GM19025 (cell line): ENCODE results near the gene NCAPG2.

Experiments used
- ATAC-seq: cut with Tn5 transposase; IDR thresholded peaks from one replicate; pipeline ENCODE4 v1.9.1; 2021; ENCODE audit warnings: mild to moderate bottlenecking, low read depth, moderate library complexity; ENCODE audit not compliant: unreplicated experiment

NCAPG2 gene

DNA sequence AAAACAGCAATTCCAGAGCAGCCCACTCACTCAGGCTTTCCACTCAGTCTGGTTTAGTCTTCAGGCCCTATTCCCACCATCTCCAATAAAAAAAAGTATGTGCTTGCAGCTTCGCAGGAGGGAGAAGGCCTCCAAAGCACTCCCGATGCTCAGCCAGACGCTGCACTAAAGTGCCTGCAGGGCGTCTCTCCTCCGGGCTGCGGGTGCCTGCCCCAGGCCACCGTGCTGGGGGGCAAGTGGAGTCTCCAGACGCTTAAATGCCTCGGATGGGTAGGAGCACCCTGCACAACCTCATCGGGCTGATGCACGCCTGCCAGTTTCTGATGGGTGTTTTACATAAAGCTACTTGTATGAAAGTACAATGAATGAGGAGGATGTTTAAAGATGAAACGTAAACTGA lies 31.3 kb upstream of the NCAPG2 start:
- no peak for ATAC-seq

DNA sequence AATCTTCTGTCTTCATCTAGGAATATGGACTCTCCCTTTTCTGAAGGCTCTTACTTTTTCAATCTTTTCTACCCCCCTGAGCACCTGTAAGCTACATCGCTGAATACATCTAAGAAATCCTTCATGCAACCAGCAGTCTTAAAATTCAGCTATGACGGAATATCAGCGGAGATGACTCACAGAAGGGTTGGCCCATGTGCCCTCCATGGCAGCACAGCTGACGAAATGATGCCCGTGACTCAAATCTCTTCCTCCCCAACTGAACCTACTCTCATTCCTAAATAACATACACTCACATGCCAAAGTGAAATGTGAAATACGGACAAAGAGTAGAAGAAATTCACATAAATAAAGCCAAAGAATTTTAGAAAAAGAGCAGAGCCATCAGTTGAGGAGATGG lies 30.3 kb upstream of the NCAPG2 start:
- no peak for ATAC-seq

DNA sequence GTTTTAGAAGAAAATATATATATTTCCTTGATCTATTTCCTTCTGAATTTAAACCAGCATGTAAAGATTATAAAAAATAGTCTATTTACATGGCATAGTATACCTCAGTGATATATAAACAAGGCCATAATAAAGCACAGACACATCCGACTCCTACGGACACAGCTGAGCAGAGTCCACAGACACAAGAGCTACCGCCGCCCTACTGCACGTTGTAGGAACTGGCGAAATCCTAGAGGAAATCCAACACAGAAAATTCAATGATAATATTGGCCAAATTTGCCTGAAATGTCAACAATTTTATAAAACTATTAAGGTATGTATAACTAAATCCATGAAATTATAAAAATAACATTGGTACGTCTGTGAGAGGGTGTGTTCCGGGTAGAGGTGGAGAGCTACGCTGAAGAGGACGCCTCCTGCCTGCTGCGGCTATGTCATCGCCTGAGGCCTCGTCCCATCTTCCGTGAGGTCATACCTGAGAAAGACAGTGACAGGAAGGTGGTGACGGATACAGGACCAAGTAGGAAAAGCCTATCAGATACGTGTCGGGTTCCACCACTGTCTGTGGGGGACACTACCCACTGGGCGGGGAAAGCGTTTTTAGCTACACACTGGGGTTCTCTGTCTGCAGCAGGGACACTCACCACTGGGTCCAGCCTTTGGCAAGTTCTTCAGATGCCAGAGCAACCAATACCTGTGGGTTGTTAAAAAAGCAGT lies 29.3 kb upstream of the NCAPG2 start:
- no peak for ATAC-seq

- no peak for ATAC-seq
Observed at GRCh38 chr7:158733220-158733519, 28.6 kb upstream of the NCAPG2 start.

GRCh38 chr7:158732494-158733219 lies 28.1 kb upstream of the NCAPG2 start:
- ATAC-seq: no peak

- no peak for ATAC-seq
Observed at GRCh38 chr7:158731761-158732160, 27.2 kb upstream of the NCAPG2 start.

GRCh38 chr7:158730383-158731346 lies 26.1 kb upstream of the NCAPG2 start:
- no peak for ATAC-seq

DNA sequence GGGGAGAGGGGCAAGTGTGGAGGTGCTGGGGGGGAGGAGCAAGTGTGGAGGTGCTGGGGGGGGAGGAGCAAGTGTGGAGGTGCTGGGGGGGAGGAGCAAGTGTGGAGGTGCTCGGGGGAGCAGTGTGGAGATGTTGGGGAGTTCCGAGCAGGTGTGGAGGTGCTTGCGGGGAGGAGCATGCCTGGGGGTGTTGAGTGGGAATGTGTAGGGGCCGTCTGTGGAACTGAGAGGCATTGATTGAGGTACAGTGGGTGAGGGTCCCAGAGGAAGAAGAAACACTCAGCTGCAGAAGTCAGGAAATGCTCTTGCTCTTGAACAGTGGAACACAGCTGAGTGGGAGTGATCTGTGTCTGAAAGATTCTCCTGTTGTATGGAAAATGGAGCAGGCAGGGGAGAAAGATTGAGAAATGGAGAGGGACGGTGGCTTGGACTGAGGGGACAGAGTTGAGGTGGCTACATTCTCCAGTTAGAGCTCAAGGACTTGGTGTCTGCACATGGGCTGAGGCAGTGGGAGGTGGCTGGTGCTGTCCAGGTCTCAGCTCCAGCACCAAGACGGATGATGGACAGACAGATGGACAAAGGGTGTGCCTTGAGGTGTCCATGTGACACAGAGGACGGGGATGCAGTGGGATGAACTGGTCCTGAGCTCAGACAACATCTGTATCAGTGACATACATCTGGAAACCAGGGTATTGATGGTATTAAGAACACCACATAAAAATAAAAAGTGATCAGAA lies 25.2 kb upstream of the NCAPG2 start:
- ATAC-seq: no peak

- no peak for ATAC-seq
Observed at GRCh38 chr7:158728911-158729645, 24.5 kb upstream of the NCAPG2 start.

- no peak for ATAC-seq
Observed at GRCh38 chr7:158727690-158728089, 23.1 kb upstream of the NCAPG2 start.

DNA sequence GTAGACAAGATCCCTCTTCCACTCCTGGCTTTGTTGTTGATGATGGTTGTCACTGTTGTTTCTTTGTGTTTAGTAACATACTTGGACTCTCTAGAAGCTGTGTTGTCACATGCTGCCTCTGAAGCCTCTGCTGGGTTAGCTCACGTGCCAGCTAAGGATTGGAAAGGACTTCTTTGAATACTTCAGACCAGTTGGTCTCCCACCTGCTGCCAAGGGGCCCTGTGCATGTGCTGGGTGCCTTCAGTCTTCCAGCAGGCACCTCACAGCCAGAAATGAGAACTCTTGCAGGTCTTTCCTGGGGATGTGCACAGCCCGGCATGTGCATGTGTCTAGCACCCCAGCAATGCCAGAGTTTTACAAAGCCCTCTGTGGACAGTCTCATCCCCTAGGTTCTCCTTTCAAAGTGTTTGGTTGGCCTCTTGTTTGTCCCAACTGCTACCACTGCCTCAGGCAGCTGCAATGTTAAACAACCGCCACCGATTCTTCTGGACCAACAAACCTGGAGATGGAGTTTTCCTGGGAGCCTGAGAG lies 21.7 kb upstream of the NCAPG2 start:
- no peak for ATAC-seq

- ATAC-seq: no peak
Observed at GRCh38 chr7:158725506-158725800, 20.8 kb upstream of the NCAPG2 start.

- ATAC-seq: no peak
Observed at GRCh38 chr7:158724658-158725505, 20.3 kb upstream of the NCAPG2 start.

DNA sequence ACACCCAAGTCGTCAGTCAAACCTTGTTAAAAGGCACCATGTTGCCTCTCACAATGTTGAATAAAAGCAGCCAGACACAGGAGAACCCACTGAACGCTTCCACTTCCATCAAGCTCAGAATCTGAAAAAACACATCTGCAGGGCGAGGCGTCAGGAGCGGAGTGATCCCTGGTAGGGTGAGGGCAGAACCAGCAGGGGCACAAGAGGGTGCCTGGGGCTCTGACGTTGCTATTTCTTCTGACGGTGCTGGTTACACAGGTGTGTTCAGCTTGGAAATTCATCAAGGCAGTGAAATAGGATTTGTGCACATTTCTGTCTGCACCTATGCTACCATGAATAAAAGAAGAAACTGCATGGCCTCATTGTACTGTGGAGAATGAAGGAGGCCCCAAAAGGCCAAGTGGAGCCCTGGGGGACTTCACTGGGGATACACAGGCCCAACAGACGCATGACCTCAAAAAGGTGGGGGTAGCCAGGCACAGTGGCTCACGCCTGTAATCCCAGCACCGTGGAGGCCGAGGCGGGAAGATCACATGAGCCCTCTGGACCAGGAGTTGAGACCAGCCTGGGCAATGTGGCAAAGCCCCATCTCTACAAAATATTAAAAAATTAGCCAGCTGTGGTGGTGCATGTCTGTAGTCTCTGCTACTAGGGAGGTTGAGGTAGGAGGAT lies 19.2 kb upstream of the NCAPG2 start:
- no peak for ATAC-seq

DNA sequence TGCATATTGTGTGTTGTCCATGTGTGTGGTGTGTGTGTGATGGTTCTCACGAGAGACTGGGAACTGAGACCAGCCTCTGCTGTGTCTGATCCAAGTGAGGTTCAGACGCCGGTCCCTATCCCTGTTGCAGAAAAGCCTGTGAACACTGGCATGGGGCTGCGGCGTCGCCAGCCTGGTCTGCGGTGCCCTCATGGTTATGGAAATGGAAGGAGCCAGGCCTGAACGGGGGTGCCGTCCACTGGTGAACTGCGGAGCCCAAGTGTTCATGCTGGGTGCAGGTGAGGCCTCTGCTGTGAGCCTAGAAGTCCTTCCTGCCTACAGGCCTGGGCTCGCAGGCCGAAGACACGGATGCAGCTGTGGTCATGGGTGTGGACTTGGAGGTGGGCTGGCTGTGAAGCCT lies 18.7 kb upstream of the NCAPG2 start:
- ATAC-seq: no peak

DNA sequence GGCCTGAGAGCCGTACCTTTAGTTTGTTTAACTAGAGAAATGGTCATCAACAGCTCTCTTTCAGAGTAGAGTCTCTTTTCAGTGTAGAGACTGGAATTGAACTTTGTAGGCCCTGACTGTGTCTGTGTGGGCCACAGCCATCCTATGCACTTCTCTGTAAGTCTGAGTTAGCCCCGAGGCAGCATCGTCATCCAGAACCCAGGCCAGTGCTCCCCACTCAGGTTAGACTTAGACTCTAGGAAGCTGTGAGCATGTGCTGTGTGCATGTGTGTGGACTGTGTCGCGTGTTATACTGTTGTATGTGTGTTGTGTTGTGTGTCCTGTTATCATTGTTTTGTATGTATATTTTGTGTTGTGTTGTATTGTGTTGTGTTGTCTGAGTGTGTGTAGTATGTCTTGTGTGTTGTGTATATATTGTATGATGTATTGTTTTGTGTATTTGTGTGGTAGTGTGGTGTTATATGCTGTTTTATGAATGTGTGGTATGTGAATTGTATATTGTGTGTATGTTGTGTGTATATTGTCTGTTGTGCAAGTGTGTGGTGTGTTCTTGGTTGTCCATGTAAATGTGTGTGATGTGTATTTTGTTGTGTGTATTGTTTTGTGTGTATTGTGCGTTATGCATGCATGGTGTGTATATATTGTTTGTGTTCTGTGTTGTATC lies 18.1 kb upstream of the NCAPG2 start:
- ATAC-seq: no peak

GRCh38 chr7:158720112-158720511 lies 15.5 kb upstream of the NCAPG2 start:
- ATAC-seq: no peak

- ATAC-seq: no peak
Observed at GRCh38 chr7:158716802-158717201, 12.2 kb upstream of the NCAPG2 start.
